H9 (cell line): ENCODE data around the gene MYADM. TPM values are rescaled to one million over a fixed set of nuclear protein-coding genes. Genes with fewer than 3 reads are reported as not detected.
A peak's percentile ranks its signal among the peaks of the same experiment; 100 is the strongest.

Experiments
- DNase-seq: peaks from one replicate; pipeline ENCODE4 v3.0.0-alpha.2; 2017
- H2AFZ ChIP-seq: one replicate; pipeline ENCODE4 v1.6.1; 2013; ENCODE audit warnings: mild to moderate bottlenecking, low read length, control low read depth, moderate library complexity
- H2AK5ac ChIP-seq: 2 replicates; pipeline ENCODE4 v1.6.1; 2013; ENCODE audit warnings: low read length, control low read depth, mixed read lengths; ENCODE audit not compliant: insufficient read length
- H2BK120ac ChIP-seq: one replicate; pipeline ENCODE4 v1.6.1; 2013; ENCODE audit warnings: low read depth, mild to moderate bottlenecking, low read length, control low read depth, inconsistent platforms; ENCODE audit not compliant: poor library complexity, severe bottlenecking
- H2BK12ac ChIP-seq: 2 replicates; pipeline ENCODE4 v1.6.1; 2013; ENCODE audit warnings: low read length, control low read depth, mixed read lengths, low read depth; ENCODE audit not compliant: insufficient read length
- H2BK15ac ChIP-seq: 2 replicates; pipeline ENCODE4 v1.6.1; 2013; ENCODE audit warnings: low read depth, low read length, control low read depth
- H2BK20ac ChIP-seq: one replicate; pipeline ENCODE4 v1.6.1; 2013; ENCODE audit warnings: low read depth, mild to moderate bottlenecking, low read length, control low read depth, inconsistent platforms; ENCODE audit not compliant: poor library complexity, severe bottlenecking
- H2BK5ac ChIP-seq: 2 replicates; pipeline ENCODE4 v1.6.1; 2013; ENCODE audit warnings: low read length, control low read depth, mixed read lengths; ENCODE audit not compliant: insufficient read length
- H3K14ac ChIP-seq: 2 replicates; pipeline ENCODE4 v1.6.1; 2013; ENCODE audit warnings: low read length, control low read depth; ENCODE audit not compliant: insufficient read depth
- H3K18ac ChIP-seq: 2 replicates; pipeline ENCODE4 v1.6.1; 2013; ENCODE audit warnings: low read depth, mild to moderate bottlenecking, mixed read lengths, low read length, control low read depth; ENCODE audit not compliant: insufficient read length
- H3K23ac ChIP-seq: 2 replicates; pipeline ENCODE4 v1.6.1; 2013; ENCODE audit warnings: low read length, control low read depth, mixed read lengths, low read depth; ENCODE audit not compliant: insufficient read length
- H3K23me2 ChIP-seq: 2 replicates; pipeline ENCODE4 v1.6.1; 2013; ENCODE audit warnings: low read depth, mild to moderate bottlenecking, mixed read lengths, low read length, control low read depth; ENCODE audit not compliant: insufficient read length, poor library complexity, severe bottlenecking
- H3K27ac ChIP-seq: 2 replicates; pipeline ENCODE4 v1.5.1; 2013; ENCODE audit warnings: low read length, control low read depth, mixed read lengths, low read depth; ENCODE audit not compliant: insufficient read length
- H3K27me3 ChIP-seq: 2 replicates; pipeline ENCODE4 v1.6.1; 2013; ENCODE audit warnings: low read length, control low read depth, inconsistent platforms; ENCODE audit not compliant: insufficient read depth
- H3K4ac ChIP-seq: 2 replicates; pipeline ENCODE4 v1.6.1; 2013; ENCODE audit warnings: low read depth, mild to moderate bottlenecking, control low read depth, inconsistent platforms, low read length, moderate library complexity
- H3K4me1 ChIP-seq: 2 replicates; pipeline ENCODE4 v1.6.1; 2013; ENCODE audit warnings: low read length, control low read depth, inconsistent platforms; ENCODE audit not compliant: insufficient read depth
- H3K4me2 ChIP-seq: 2 replicates; pipeline ENCODE4 v1.6.1; 2013; ENCODE audit warnings: low read length, control low read depth, mixed read lengths; ENCODE audit not compliant: insufficient read length, insufficient read depth
- H3K56ac ChIP-seq: 2 replicates; pipeline ENCODE4 v1.6.1; 2013; ENCODE audit warnings: low read depth, mild to moderate bottlenecking, mixed read lengths, low read length, control low read depth; ENCODE audit not compliant: insufficient read length
- H3K79me1 ChIP-seq: 2 replicates; pipeline ENCODE4 v1.6.1; 2013; ENCODE audit warnings: low read depth, mild to moderate bottlenecking, moderate library complexity, low read length, control low read depth, inconsistent platforms; ENCODE audit not compliant: insufficient read depth, poor library complexity, severe bottlenecking
- H3K79me2 ChIP-seq: 2 replicates; pipeline ENCODE4 v1.6.1; 2013; ENCODE audit warnings: low read length, control low read depth, inconsistent platforms; ENCODE audit not compliant: insufficient read depth
- H3K9ac ChIP-seq: 2 replicates; pipeline ENCODE4 v1.6.1; 2013; ENCODE audit warnings: low read length, control low read depth, mixed read lengths; ENCODE audit not compliant: insufficient read length; ENCODE audit errors: extremely low read depth
- H3K9me3 ChIP-seq: one replicate; pipeline ENCODE4 v1.6.1; 2013; ENCODE audit warnings: low read depth, low read length, inconsistent platforms; ENCODE audit not compliant: control insufficient read depth
- H3T11ph ChIP-seq: one replicate; pipeline ENCODE4 v1.6.1; 2013; ENCODE audit warnings: mild to moderate bottlenecking, low read length, control low read depth, inconsistent platforms
- H4K20me1 ChIP-seq: one replicate; pipeline ENCODE4 v1.6.1; 2013; ENCODE audit not compliant: control insufficient read depth, insufficient read length, insufficient read depth
- H4K5ac ChIP-seq: 2 replicates; pipeline ENCODE4 v1.6.1; 2013; ENCODE audit warnings: low read depth, mild to moderate bottlenecking, mixed read lengths, low read length, control low read depth; ENCODE audit not compliant: insufficient read length
- H4K8ac ChIP-seq: replicated peaks from 2 replicates; pipeline ENCODE4 v1.6.1; 2013; ENCODE audit warnings: low read length, control low read depth, mixed read lengths, low read depth; ENCODE audit not compliant: insufficient read length
- H4K91ac ChIP-seq: 2 replicates; pipeline ENCODE4 v1.6.1; 2013; ENCODE audit warnings: low read depth, mild to moderate bottlenecking, moderate library complexity, mixed read lengths, low read length, control low read depth; ENCODE audit not compliant: insufficient read length
- H3K27ac Mint-ChIP-seq, 3 experiments: 2 replicates in 2 of 3; 3 replicates in 1 of 3; pipeline ENCODE4 v1.8.0; 2020 to 2021; ENCODE audit warnings: mixed read lengths in 3 of 3, mild to moderate bottlenecking in 1 of 3, moderate library complexity in 1 of 3
- H3K27me3 Mint-ChIP-seq: 2 replicates; pipeline ENCODE4 v1.8.0; 2021; ENCODE audit warnings: low read depth, mild to moderate bottlenecking, moderate library complexity, mixed read lengths
- H3K36me3 Mint-ChIP-seq, 3 experiments: 2 replicates in 2 of 3; 3 replicates in 1 of 3; pipeline ENCODE4 v1.8.0; 2020 to 2021; ENCODE audit warnings: low read depth in 3 of 3, mixed read lengths in 3 of 3; ENCODE audit not compliant: insufficient read depth in 1 of 3
- H3K4me1 Mint-ChIP-seq, 2 experiments: 2 replicates each; pipeline ENCODE4 v1.8.0; 2020; ENCODE audit warnings: mixed read lengths in 2 of 2
- H3K4me3 Mint-ChIP-seq, 2 experiments: 2 replicates in 1 of 2; 3 replicates in 1 of 2; pipeline ENCODE4 v1.8.0; 2020 to 2021; ENCODE audit warnings: mild to moderate bottlenecking in 2 of 2, mixed read lengths in 2 of 2, moderate library complexity in 1 of 2
- H3K9me3 Mint-ChIP-seq, 2 experiments: 2 replicates in 1 of 2; 3 replicates in 1 of 2; pipeline ENCODE4 v1.8.0; 2020; ENCODE audit warnings: mild to moderate bottlenecking in 2 of 2, mixed read lengths in 2 of 2, moderate library complexity in 1 of 2
- CTCF ChIP-seq: fragments of 200-600 bp; sonication (generic); conservative IDR thresholded peaks from 3 replicates; pipeline ENCODE4 v1.8.0; 2021; ENCODE audit warnings: antibody characterized with exemption, mild to moderate bottlenecking
- WGBS: extraction: QIAGEN DNeasy Blood & Tissue Kit; methylation state at CpG from one replicate; pipeline ENCODE4 v1.1.7; 2013; ENCODE audit warnings: missing lambda C conversion rate, low lambda C conversion rate, mixed read lengths; ENCODE audit not compliant: insufficient read length; ENCODE audit errors: extremely low coverage; 5-methylcytosine and 5-hydroxymethylcytosine counted together
- total RNA-seq: library from RNA; stranded (reverse); gene quantifications from 2 replicates; pipeline ENCODE4 v1.2.1, GENCODE V29; 2021

MYADM gene
- total RNA-seq, 1 experiment from 2014 or later = 116 TPM

DNA sequence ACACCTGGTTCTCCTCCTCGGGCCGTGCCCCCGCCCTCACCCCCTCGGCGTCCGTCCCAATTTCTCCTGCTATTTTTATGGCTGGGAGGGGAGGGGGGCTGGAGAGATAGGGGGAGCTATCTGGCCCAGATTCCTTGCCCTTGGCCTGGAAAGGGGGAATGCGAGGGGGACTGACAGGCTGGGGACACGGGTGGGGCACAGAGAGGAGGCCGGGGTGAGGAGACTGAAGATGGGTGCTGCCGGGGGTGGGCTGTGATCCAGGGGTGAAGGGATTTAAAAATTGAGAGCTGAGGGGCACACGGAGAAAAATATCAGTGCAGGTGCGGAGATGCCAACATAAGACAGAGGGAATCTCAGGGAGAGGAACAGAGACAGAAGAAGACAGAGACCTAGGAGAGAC, 16.6 kb downstream of the MYADM start:
- Histone ChIP-seq H4K5ac (no peak overlapping the region), H2AK5ac (no peak overlapping the region), H4K20me1 (no peaks in the 10 kb centered on the region), H3K79me2 (no peaks in the 10 kb centered on the region), H3K4ac (no peak overlapping the region), H2BK12ac (no peak overlapping the region), H3K4me1 (no peaks in the 10 kb centered on the region; the same call in 1 of the 2 replicates), H3K23me2 (peaks cover 31% of the 10 kb centered on the region), H2BK20ac (no peak overlapping the region), H3T11ph (no peak overlapping the region), H3K56ac (no peak overlapping the region), H4K91ac (no peak overlapping the region), H3K23ac (no peak overlapping the region), H2BK120ac (no peak overlapping the region), H2AFZ (no peak overlapping the region), H3K4me2 (peak overlapping the region; percentile 81), H2BK15ac (no peak overlapping the region), H3K18ac (no peak overlapping the region), H3K9ac (no peak overlapping the region), H4K8ac (no peak overlapping the region), H2BK5ac (no peak overlapping the region), H3K27me3 (no peaks in the 10 kb centered on the region), H3K14ac (no peak overlapping the region), H3K27ac (no peak overlapping the region), H3K9me3 (no peaks in the 10 kb centered on the region), H3K79me1 (no peaks in the 10 kb centered on the region)
- Mint-ChIP-seq H3K36me3 (no peaks in the 10 kb centered on the region; a peak in 2 of 7 replicates), H3K4me3 (peak overlapping the region; percentile 4 to 79; a peak in 3 of 5 replicates), H3K27ac (no peak overlapping the region; a peak in 1 of 7 replicates), H3K9me3 (no peaks in the 10 kb centered on the region), H3K4me1 (peaks cover 15 to 19% of the 10 kb centered on the region in 2 experiments), H3K27me3 (peaks cover 23% of the 10 kb centered on the region)
- TF ChIP-seq CTCF = no peak
- DNase-seq = no peak
- no CpG with 5 or more reads among the region's 12 CpGs for WGBS
